HL-60 (cell line): Measurements from ENCODE around the gene ZNF341.

Experiments
- DNase-seq, 2 experiments: peaks; one replicate each; pipeline ENCODE4 v3.0.0-alpha.2; 2010 to 2020; ENCODE audit warnings: low read depth in 1 of 2, low spot score in 1 of 2
- H3K27ac ChIP-seq: fragments of 250-450 bp; sonication (Bioruptor Pico); replicated peaks from 2 replicates; pipeline ENCODE4 v1.5.1; 2020; ENCODE audit warnings: mild to moderate bottlenecking, moderate library complexity
- H3K27me3 ChIP-seq: fragments of 250-450 bp; sonication (Bioruptor Pico); 2 replicates; pipeline ENCODE4 v1.5.1; 2021; ENCODE audit warnings: mild to moderate bottlenecking, moderate library complexity; ENCODE audit not compliant: insufficient read depth, poor library complexity, severe bottlenecking
- H3K4me3 ChIP-seq: replicated peaks from 2 replicates; pipeline ENCODE4 v1.5.1; 2011; ENCODE audit warnings: mild to moderate bottlenecking, control low read depth, low read length; ENCODE audit not compliant: insufficient read depth
- CTCF ChIP-seq: IDR thresholded peaks from one replicate; pipeline ENCODE4 v1.5.1; 2011; ENCODE audit warnings: low read length, control low read depth, inconsistent platforms; ENCODE audit not compliant: insufficient read depth
- GABPA ChIP-seq: IDR thresholded peaks from 2 replicates; pipeline ENCODE4 v1.6.1; 2012; ENCODE audit warnings: low read depth
- POLR2AphosphoS5 ChIP-seq: IDR thresholded peaks from 2 replicates; pipeline ENCODE4 v1.6.1; 2012; ENCODE audit warnings: low read depth
- REST ChIP-seq: IDR thresholded peaks from 2 replicates; pipeline ENCODE4 v1.6.1; 2012; ENCODE audit warnings: low read depth; ENCODE audit not compliant: insufficient replicate concordance
- SPI1 ChIP-seq: IDR thresholded peaks from 2 replicates; pipeline ENCODE4 v1.6.1; 2012; ENCODE audit warnings: low read depth, mild to moderate bottlenecking, borderline replicate concordance

Gene ZNF341

GRCh38 chr20:33724439-33725094 lies 7.2 kb upstream of the ZNF341 start:
- DNase-seq, result peak; percentile 93 to 98
- Histone ChIP-seq H3K4me3 (no peak overlapping the region), H3K27ac (peak overlapping the region; percentile 70), H3K27me3 (no peaks in the 10 kb centered on the region)
- no peak for TF ChIP-seq POLR2AphosphoS5
- no peak for TF ChIP-seq REST
- no peak for TF ChIP-seq CTCF
- no peak for TF ChIP-seq GABPA
- 0 out of 2 replicates have a peak, but pooled peaks have one; percentile 12 for TF ChIP-seq SPI1

GRCh38 chr20:33725607-33726264 lies 6.1 kb upstream of the ZNF341 start:
- H3K4me3 ChIP-seq, result no peak overlapping the region
- TF ChIP-seq CTCF (no peak), POLR2AphosphoS5 (no peak), GABPA (no peak)
- H3K27ac ChIP-seq, result peak overlapping the region; percentile 70
- H3K27me3 ChIP-seq, result no peaks in the 10 kb centered on the region
- no peak for DNase-seq

GRCh38 chr20:33727115-33727479 lies 4.7 kb upstream of the ZNF341 start:
- Histone ChIP-seq H3K4me3 (no peak overlapping the region), H3K27me3 (no peaks in the 10 kb centered on the region), H3K27ac (no peak overlapping the region)
- DNase-seq, result no peak
- no peak for TF ChIP-seq SPI1
- no peak for TF ChIP-seq GABPA
- TF ChIP-seq CTCF, result no peak
- TF ChIP-seq REST, result no peak
- TF ChIP-seq POLR2AphosphoS5, result no peak

GRCh38 chr20:33727806-33728205 lies 4.0 kb upstream of the ZNF341 start:
- Histone ChIP-seq H3K27me3 (no peaks in the 10 kb centered on the region), H3K4me3 (no peak overlapping the region), H3K27ac (no peak overlapping the region)
- no peak for TF ChIP-seq SPI1
- no peak for TF ChIP-seq REST
- no peak for TF ChIP-seq POLR2AphosphoS5
- TF ChIP-seq GABPA, result no peak
- TF ChIP-seq CTCF, result no peak
- no peak for DNase-seq
